Lower lobe of right lung (tissue), 2 donors: Measurements from ENCODE around the gene BMP8A. TPM values are rescaled to one million over a fixed set of nuclear protein-coding genes. Genes with fewer than 3 reads are reported as not detected.
"Not testable (repeated sequence)": the region's sequence is repeated elsewhere in the genome, so short reads cannot be mapped to it uniquely, and the experiment has no call there.

Experiments
- ATAC-seq, 2 donors: fragments of 200-7000 bp; cut with Tn5 transposase; one replicate each; pipeline ENCODE4 v1.9.1; 2020 to 2022; ENCODE audit warnings: mild to moderate bottlenecking in 2 of 2, moderate library complexity in 2 of 2
- DNase-seq: peaks from one replicate; pipeline ENCODE4 v3.0.0-alpha.2; 2020
- H3K27ac ChIP-seq: fragments of 200-600 bp; one replicate; pipeline ENCODE4 v1.8.0; 2022
- H3K27me3 ChIP-seq: fragments of 200-600 bp; one replicate; pipeline ENCODE4 v1.8.0; 2022; ENCODE audit warnings: low read depth
- H3K36me3 ChIP-seq: fragments of 200-600 bp; one replicate; pipeline ENCODE4 v1.8.0; 2022; ENCODE audit warnings: mild to moderate bottlenecking
- H3K4me1 ChIP-seq: fragments of 200-600 bp; one replicate; pipeline ENCODE4 v1.8.0; 2022
- H3K4me3 ChIP-seq: fragments of 200-600 bp; one replicate; pipeline ENCODE4 v1.8.0; 2022; ENCODE audit warnings: mild to moderate bottlenecking
- H3K9me3 ChIP-seq: fragments of 200-600 bp; one replicate; pipeline ENCODE4 v1.8.0; 2022
- CTCF ChIP-seq: fragments of 200-600 bp; IDR thresholded peaks from one replicate; pipeline ENCODE4 v1.8.0; 2022; ENCODE audit warnings: antibody characterized with exemption, mild to moderate bottlenecking
- intact Hi-C: fragments of 100-400 bp; cut with DNase I; formaldehyde crosslinking; loops from one replicate; pipeline ENCODE4 v1.11.0; 2022
- long read RNA-seq: library from polyadenylated mRNA; unstranded; transcript quantifications from one replicate; pipeline ENCODE4 v2.0.0, GENCODE V29; 2021
- total RNA-seq: library from RNA; stranded (reverse); fragmentation: NEBNext Ultra II Directional; extraction: Animal tissue kit (Norgen Biotek cat#: 25700); gene quantifications from one replicate; pipeline ENCODE4 v1.2.1, GENCODE V29; 2021
- donor health status: DM: no; HTN: yes; CAD: no; lungs with severe emphysema.

Gene BMP8A
- total RNA-seq, result not detected
- long read RNA-seq, result 0 reads

GRCh38 chr1:39491146-39491921 is at the start of gene BMP8A:
Gene BMP8A, plus strand, starts transcription at chr1:39491636. Its CDS starts 356 bp downstream, at chr1:39491992.
- Histone ChIP-seq H3K4me1 (peaks cover 9% of the 10 kb centered on the region), H3K9me3 (no peaks in the 10 kb centered on the region), H3K27me3 (peaks cover 38% of the 10 kb centered on the region), H3K36me3 (peaks cover 22% of the 10 kb centered on the region), H3K4me3 (peak within 1 kb of the TSS; percentile 57), H3K27ac (no peak within 1 kb of the TSS)
- intact Hi-C loops, result no loop called here
- peak; percentile 71 for DNase-seq
- TF ChIP-seq CTCF, result no peak
- peak; percentile 89 to 90 for ATAC-seq

DNA sequence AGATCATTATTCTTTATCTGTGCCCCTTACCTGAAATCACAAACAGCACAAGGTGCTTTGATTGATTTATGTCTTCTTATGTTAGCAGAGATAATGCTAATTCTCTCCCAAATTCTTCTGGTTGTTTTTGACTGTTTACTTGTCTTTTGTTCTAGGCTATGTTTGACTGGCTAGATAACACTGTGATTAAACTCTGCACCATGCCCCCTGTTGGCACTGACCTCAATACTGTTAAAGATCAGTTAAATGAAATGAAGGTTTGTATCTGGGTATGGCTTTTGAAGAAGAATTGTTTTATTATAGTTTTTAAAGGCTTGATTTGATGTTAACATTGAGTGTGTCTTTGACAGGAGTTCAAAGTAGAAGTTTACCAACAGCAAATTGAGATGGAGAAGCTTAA is 49.6 kb upstream of the BMP8A start:
- H3K27me3 ChIP-seq, result no peaks in the 10 kb centered on the region
- ATAC-seq, result no peak
- no peak overlapping the region for H3K27ac ChIP-seq
- DNase-seq, result no peak
- H3K4me1 ChIP-seq, result no peaks in the 10 kb centered on the region
- no peaks in the 10 kb centered on the region for H3K9me3 ChIP-seq
- TF ChIP-seq CTCF, result no peak
- H3K36me3 ChIP-seq, result peaks cover 100% of the 10 kb centered on the region
- intact Hi-C loops, result no loop called here
- no peak overlapping the region for H3K4me3 ChIP-seq

DNA sequence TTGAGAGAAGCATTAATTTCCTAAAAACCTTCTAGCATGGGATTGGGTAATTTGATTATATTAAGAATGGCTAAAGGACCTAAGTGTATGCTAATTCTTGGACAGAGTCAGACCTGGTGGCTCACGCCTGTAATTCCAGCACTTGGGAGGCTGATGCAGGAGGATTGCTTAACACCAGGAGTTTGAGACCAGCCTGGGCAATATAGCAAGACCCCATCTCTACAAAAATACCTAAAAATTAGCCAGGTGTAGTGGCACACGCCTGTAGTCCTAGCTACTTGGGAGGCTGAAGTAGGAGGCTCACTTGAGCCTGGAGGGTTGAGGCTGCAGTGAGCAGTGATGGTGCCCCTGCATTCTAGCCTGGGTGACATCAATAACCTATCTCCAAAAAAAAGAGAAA is 45.9 kb upstream of the BMP8A start:
- H3K27me3 ChIP-seq, result no peaks in the 10 kb centered on the region
- no peak for DNase-seq
- H3K4me3 ChIP-seq, result no peak overlapping the region
- intact Hi-C loops, result no loop called here
- TF ChIP-seq CTCF, result no peak
- H3K4me1 ChIP-seq, result no peaks in the 10 kb centered on the region
- H3K36me3 ChIP-seq, result peaks cover 100% of the 10 kb centered on the region
- no peaks in the 10 kb centered on the region for H3K9me3 ChIP-seq
- ATAC-seq, result no peak
- H3K27ac ChIP-seq, result no peak overlapping the region

GRCh38 chr1:39446986-39447567 is 44.4 kb upstream of the BMP8A start:
- no peak for ATAC-seq
- peaks cover 100% of the 10 kb centered on the region for H3K36me3 ChIP-seq
- H3K4me3 ChIP-seq, result no peak overlapping the region
- H3K4me1 ChIP-seq, result no peaks in the 10 kb centered on the region
- H3K27me3 ChIP-seq, result no peaks in the 10 kb centered on the region
- intact Hi-C loops, result no loop called here
- no peak overlapping the region for H3K27ac ChIP-seq
- H3K9me3 ChIP-seq, result no peaks in the 10 kb centered on the region
- no peak for TF ChIP-seq CTCF
- no peak for DNase-seq

- H3K4me3 ChIP-seq, intact Hi-C loops: not testable (repeated sequence)
Observed at GRCh38 chr1:39450041-39450440, 41.4 kb upstream of the BMP8A start.

DNA sequence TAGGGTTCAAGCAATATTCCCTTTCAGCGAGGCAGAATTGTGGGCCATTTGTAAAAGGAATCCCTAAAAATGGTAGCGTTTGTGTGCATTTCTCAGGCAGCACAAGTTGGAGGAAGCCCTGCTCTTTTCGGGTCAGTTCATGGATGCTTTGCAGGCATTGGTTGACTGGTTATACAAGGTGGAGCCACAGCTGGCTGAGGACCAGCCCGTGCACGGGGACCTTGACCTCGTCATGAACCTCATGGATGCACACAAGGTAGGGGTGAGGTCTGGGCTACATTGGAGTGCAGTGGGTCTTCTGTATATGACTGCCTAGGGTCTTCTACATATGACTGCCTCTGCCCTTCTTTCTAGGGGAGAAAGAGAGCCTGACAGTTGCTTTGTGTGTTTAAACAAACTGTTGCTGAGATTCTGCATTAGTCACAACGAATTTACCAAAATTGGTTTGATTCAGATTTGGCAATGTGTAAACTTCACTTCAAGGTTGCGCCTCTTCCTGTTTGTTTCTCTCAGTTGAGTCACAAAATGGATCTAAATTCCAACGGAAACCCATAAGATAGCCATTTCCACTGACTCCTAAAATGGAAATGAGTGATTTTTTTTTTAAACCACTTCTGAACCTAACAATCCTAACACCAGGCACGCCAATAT is 40.4 kb upstream of the BMP8A start:
- intact Hi-C loops, result no loop called here

More at GRCh38 chr1:39450041-39450440, 41.4 kb upstream of the BMP8A start:
- not testable (repeated sequence) for H3K27me3 ChIP-seq, H3K4me1 ChIP-seq, ATAC-seq, DNase-seq, H3K27ac ChIP-seq, H3K9me3 ChIP-seq
- H3K36me3 ChIP-seq, result peaks cover 100% of the 10 kb centered on the region

More for the DNA sequence above, 40.4 kb upstream of the BMP8A start:
- Histone ChIP-seq H3K4me3 (no peak overlapping the region), H3K27ac (no peak overlapping the region), H3K27me3 (no peaks in the 10 kb centered on the region), H3K4me1 (no peaks in the 10 kb centered on the region), H3K36me3 (peaks cover 100% of the 10 kb centered on the region), H3K9me3 (no peaks in the 10 kb centered on the region)
- no peak for DNase-seq
- TF ChIP-seq CTCF, result no peak
- ATAC-seq, result no peak
